Lung microvascular endothelial cell (primary cell): ENCODE data around the gene CNOT2. TPM values are rescaled to one million over a fixed set of nuclear protein-coding genes. Genes with fewer than 3 reads are reported as not detected.

Source experiments
- total RNA-seq: library from RNA; depleted of rRNA; stranded (reverse); fragments of >200 nt; gene quantifications from 2 replicates; pipeline ENCODE4 v1.2.1, GENCODE V29; 2014

The CNOT2 gene
- total RNA-seq, 1 donor from 2014 or later, result 101 TPM

Other genes with a start within 250 kb of the CNOT2 start
- gene KCNMB4, start 122.9 kb downstream of the CNOT2 start, total RNA-seq, result 0.22 and 0.60 TPM in 2 replicates